ENCODE data around the gene SPCS3. TPM values are rescaled to one million over a fixed set of nuclear protein-coding genes. Genes with fewer than 3 reads are reported as not detected.
A peak's percentile ranks its signal among the peaks of the same experiment; 100 is the strongest.

SPCS3 gene
- total RNA-seq, 4 donors from 2014 or later = 31.2 to 47.3 (median 38.3) TPM

GRCh38 chr4:176313596-176314336 is 6.0 kb upstream of the SPCS3 start:
- no peak overlapping the region for H3K4me3 ChIP-seq
- no peaks in the 10 kb centered on the region for H3K9me3 ChIP-seq
- no peak for DNase-seq
- H3K27ac ChIP-seq = no peak overlapping the region
- no peaks in the 10 kb centered on the region for H3K27me3 ChIP-seq
- TF ChIP-seq POLR2A (IDR thresholded peaks at IDR 0.05) = no peak
- no peak for TF ChIP-seq CTCF (IDR thresholded peaks at IDR 0.05)
- H3K36me3 ChIP-seq = no peaks in the 10 kb centered on the region
- H3K4me1 ChIP-seq = no peaks in the 10 kb centered on the region

- no peak for DNase-seq
- TF ChIP-seq CTCF (IDR thresholded peaks at IDR 0.05) (no peak), POLR2A (IDR thresholded peaks at IDR 0.05) (no peak)
- H3K9me3 ChIP-seq = no peaks in the 10 kb centered on the region
- H3K4me3 ChIP-seq = peak overlapping the region; percentile 88 to 99 (median 94)
- peak overlapping the region; percentile 96 to 100 (median 99) for H3K27ac ChIP-seq
- H3K36me3 ChIP-seq = no peaks in the 10 kb centered on the region
- H3K27me3 ChIP-seq = no peaks in the 10 kb centered on the region
- H3K4me1 ChIP-seq = peaks cover 0 to 22% (median 2%) of the 10 kb centered on the region in 4 donors
These were observed 539 bp upstream of the SPCS3 start for GRCh38 chr4:176319151-176319703.

- Histone ChIP-seq H3K36me3 (no peaks in the 10 kb centered on the region), H3K27ac (peak overlapping the region; percentile 96 to 100 (median 99)), H3K9me3 (no peaks in the 10 kb centered on the region), H3K4me3 (peak overlapping the region; percentile 88 to 99 (median 94)), H3K27me3 (no peaks in the 10 kb centered on the region), H3K4me1 (peaks cover 0 to 33% (median 2%) of the 10 kb centered on the region in 4 donors)
- DNase-seq = peak; percentile 89 to 96 (median 89)
- peak in 1 of 2 donors; percentile 19 for TF ChIP-seq POLR2A (IDR thresholded peaks at IDR 0.05)
- TF ChIP-seq CTCF (IDR thresholded peaks at IDR 0.05) = no peak
These were observed 692 bp downstream of the SPCS3 start for GRCh38 chr4:176320340-176320975.

GRCh38 chr4:176320976-176321361 is 1.2 kb downstream of the SPCS3 start:
- Histone ChIP-seq H3K27ac (peak overlapping the region; percentile 96 to 100 (median 99)), H3K9me3 (no peaks in the 10 kb centered on the region), H3K27me3 (no peaks in the 10 kb centered on the region), H3K4me1 (peaks cover 0 to 33% (median 2%) of the 10 kb centered on the region in 4 donors), H3K4me3 (peak overlapping the region; percentile 88 to 99 (median 94)), H3K36me3 (peaks cover 0 to 2% (median 0%) of the 10 kb centered on the region in 3 donors)
- TF ChIP-seq POLR2A (IDR thresholded peaks at IDR 0.05) (no peak), CTCF (IDR thresholded peaks at IDR 0.05) (no peak)
- DNase-seq = no peak

- Histone ChIP-seq H3K4me1 (peaks cover 0 to 33% (median 2%) of the 10 kb centered on the region in 4 donors), H3K4me3 (peak overlapping the region in 3 of 4 donors; percentile 92 to 99 (median 96)), H3K36me3 (peaks cover 0 to 3% (median 0%) of the 10 kb centered on the region in 3 donors), H3K27ac (peak overlapping the region; percentile 16 to 99 (median 98)), H3K27me3 (no peaks in the 10 kb centered on the region), H3K9me3 (no peaks in the 10 kb centered on the region)
- TF ChIP-seq CTCF (IDR thresholded peaks at IDR 0.05) (no peak), POLR2A (IDR thresholded peaks at IDR 0.05) (no peak)
- DNase-seq = no peak
These were observed 1.8 kb downstream of the SPCS3 start for GRCh38 chr4:176321589-176321988.

All from Peyer's patch (tissue), 4 donors.